ENCODE data around the gene CCDC15. TPM values are rescaled to one million over a fixed set of nuclear protein-coding genes. Genes with fewer than 3 reads are reported as not detected.

The CCDC15 gene
- total RNA-seq (2014; rRNA removed; shearing (Covaris generic)): 1.2 and 1.3 TPM in 2 replicates

GRCh38 chr11:124953753-124954589, at the start of gene CCDC15:
CCDC15 (plus strand) TSS chr11:124954202; CDS start chr11:124954733, 531 bp downstream.
- peak; percentile 97 for DNase-seq (ENCODE audit: low spot score)

GRCh38 chr11:124915541-124916369, 38.2 kb upstream of the CCDC15 start:
- no peak for DNase-seq (ENCODE audit: low spot score)

GRCh38 chr11:124916370-124916710, 37.7 kb upstream of the CCDC15 start:
- DNase-seq (ENCODE audit: low spot score): no peak

- DNase-seq (ENCODE audit: low spot score): no peak
These were observed 36.8 kb upstream of the CCDC15 start for GRCh38 chr11:124917115-124917637.

GRCh38 chr11:124918950-124919349, 35.1 kb upstream of the CCDC15 start, which contains the start of gene HEPN1:
HEPN1 (plus strand) TSS chr11:124919250.
- DNase-seq (ENCODE audit: low spot score): no peak

GRCh38 chr11:124919898-124920297, 34.1 kb upstream of the CCDC15 start:
- no peak for DNase-seq (ENCODE audit: low spot score)

GRCh38 chr11:124920356-124920755, 33.6 kb upstream of the CCDC15 start:
- DNase-seq (ENCODE audit: low spot score): no peak

- DNase-seq (ENCODE audit: low spot score): no peak
These were observed 33.0 kb upstream of the CCDC15 start for GRCh38 chr11:124920870-124921609.

GRCh38 chr11:124922831-124923230, 31.2 kb upstream of the CCDC15 start:
- DNase-seq (ENCODE audit: low spot score): no peak

- DNase-seq (ENCODE audit: low spot score): no peak
These were observed 30.7 kb upstream of the CCDC15 start for GRCh38 chr11:124923296-124923695.

- DNase-seq (ENCODE audit: low spot score): no peak
These were observed 24.9 kb upstream of the CCDC15 start for GRCh38 chr11:124928942-124929665.

GRCh38 chr11:124930799-124931198, 23.2 kb upstream of the CCDC15 start:
- no peak for DNase-seq (ENCODE audit: low spot score)

- DNase-seq (ENCODE audit: low spot score): no peak
These were observed 19.0 kb upstream of the CCDC15 start for GRCh38 chr11:124934862-124935547.

GRCh38 chr11:124935548-124936514, 18.2 kb upstream of the CCDC15 start, which contains the start of gene HEPACAM:
HEPACAM (minus strand) TSS chr11:124936047; CDS start chr11:124936006, 41 bp downstream.
- DNase-seq (ENCODE audit: low spot score): no peak

- DNase-seq (ENCODE audit: low spot score): no peak
These were observed 16.6 kb upstream of the CCDC15 start for GRCh38 chr11:124937336-124937935.

GRCh38 chr11:124938206-124938765, 15.7 kb upstream of the CCDC15 start:
- no peak for DNase-seq (ENCODE audit: low spot score)

- no peak for DNase-seq (ENCODE audit: low spot score)
These were observed 15.0 kb upstream of the CCDC15 start for GRCh38 chr11:124938970-124939369.

GRCh38 chr11:124941703-124942102, 12.3 kb upstream of the CCDC15 start:
- DNase-seq (ENCODE audit: low spot score): no peak

Data from HT-29 (cell line).